Natural killer cell (primary cell): ENCODE results near the gene C1QTNF12. TPM values are rescaled to one million over a fixed set of nuclear protein-coding genes. Genes with fewer than 3 reads are reported as not detected.

Experiments
- ATAC-seq, 3 donors: fragments of 150-1000 bp in 2 of 3; fragments of 200-7000 bp in 1 of 3; cut with Tn5 transposase; 1 replicate in 1 of 3; 2 replicates in 2 of 3; pipeline ENCODE4 v1.10.0; 2021; ENCODE audit warnings: mild to moderate bottlenecking in 2 of 3, moderate library complexity in 2 of 3
- DNase-seq, 2 donors: peaks; one replicate each; pipeline versions ENCODE4 v3.0.0 to v3.0.0-alpha.2; 2013 to 2021; ENCODE audit warnings: mixed read lengths in 1 of 2
- H3K27ac ChIP-seq: one replicate; pipeline ENCODE4 v1.5.1; 2013; ENCODE audit warnings: mild to moderate bottlenecking, low read length
- H3K27me3 ChIP-seq: one replicate; pipeline ENCODE4 v1.6.1; 2013; ENCODE audit warnings: low read length; ENCODE audit not compliant: control insufficient read depth, insufficient read depth
- H3K36me3 ChIP-seq: one replicate; pipeline ENCODE4 v1.6.1; 2013; ENCODE audit warnings: low read length; ENCODE audit not compliant: control insufficient read depth, insufficient read depth
- H3K4me1 ChIP-seq: one replicate; pipeline ENCODE4 v1.6.1; 2013; ENCODE audit warnings: low read length; ENCODE audit not compliant: control insufficient read depth, insufficient read depth
- H3K4me3 ChIP-seq: one replicate; pipeline ENCODE4 v1.5.1; 2013; ENCODE audit warnings: low read length
- H3K9me3 ChIP-seq: one replicate; pipeline ENCODE4 v1.6.1; 2013; ENCODE audit warnings: low read length; ENCODE audit not compliant: control insufficient read depth, insufficient read depth
- H3K27ac Mint-ChIP-seq, 2 donors: one replicate each; pipeline ENCODE4 v1.8.0; 2022; ENCODE audit warnings: mild to moderate bottlenecking in 2 of 2, mixed read lengths in 2 of 2, moderate library complexity in 1 of 2
- H3K27me3 Mint-ChIP-seq, 2 donors: one replicate each; pipeline ENCODE4 v1.8.0; 2022; ENCODE audit warnings: low read depth in 2 of 2, mixed read lengths in 2 of 2
- H3K36me3 Mint-ChIP-seq: one replicate; pipeline ENCODE4 v1.8.0; 2022; ENCODE audit warnings: mixed read lengths
- H3K4me1 Mint-ChIP-seq, 2 donors: one replicate each; pipeline ENCODE4 v1.8.0; 2022; ENCODE audit warnings: mixed read lengths in 2 of 2
- H3K4me3 Mint-ChIP-seq: one replicate; pipeline ENCODE4 v1.8.0; 2022; ENCODE audit warnings: mild to moderate bottlenecking, moderate library complexity, mixed read lengths
- H3K9me3 Mint-ChIP-seq, 2 donors: one replicate each; pipeline ENCODE4 v1.8.0; 2022; ENCODE audit warnings: mixed read lengths in 2 of 2
- WGBS: methylation state at CpG from one replicate; pipeline ENCODE4 v1.1.7; 2013; ENCODE audit warnings: missing lambda C conversion rate; ENCODE audit not compliant: insufficient coverage; 5-methylcytosine and 5-hydroxymethylcytosine counted together
- intact Hi-C: fragments of 100-400 bp; cut with micrococcal nuclease; formaldehyde crosslinking; loops from one replicate; pipeline ENCODE4 v1.14.2; 2022
- total RNA-seq, 4 donors: library from RNA; stranded (reverse); fragments of 120-200 nt in 1 of 4; gene quantifications; one replicate each; pipeline versions ENCODE4 v1.2.3 to v1.2.4, GENCODE V29; 2013 to 2022
- TF ChIP-seq, protein P1 (sequence below): fragments of 200-600 bp; IDR thresholded peaks from one replicate; pipeline ENCODE4 v1.8.0; 2022; ENCODE audit warnings: antibody characterized with exemption

The C1QTNF12 gene
- total RNA-seq, 3 donors from 2014 or later (not counting 1 experiment from before 2014, with no cell fraction given): 2.6 to 4.1 (median 4.1) TPM

DNA sequence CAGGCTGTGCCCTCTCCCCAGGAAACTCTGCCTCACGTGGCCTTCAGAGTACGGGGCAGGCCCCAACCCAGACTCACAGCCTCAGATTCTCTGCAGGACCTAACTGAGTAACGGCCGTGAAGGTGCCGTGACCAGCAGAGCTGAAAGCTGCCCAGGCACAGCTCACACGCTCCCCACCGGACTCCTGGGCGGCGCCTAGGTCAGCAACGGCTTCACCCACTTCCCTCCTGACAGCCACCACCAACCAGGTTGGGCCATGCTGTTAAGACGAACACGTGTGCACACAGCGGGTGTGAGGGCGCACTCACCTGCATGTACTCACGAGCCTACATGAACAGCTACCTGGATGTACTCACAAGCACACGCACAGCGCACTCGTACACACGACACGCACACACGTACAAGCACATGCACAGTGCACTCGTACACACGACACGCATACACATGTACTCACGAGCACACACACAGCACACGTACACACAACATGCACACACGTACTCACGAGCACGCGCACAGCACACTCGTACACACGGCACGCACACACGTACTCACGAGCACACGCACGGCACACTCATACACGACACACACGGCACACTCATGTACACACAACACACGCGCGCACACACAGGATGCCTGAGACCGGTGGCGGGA lies 23.8 kb downstream of the C1QTNF12 start:
- ATAC-seq: peak; percentile 21 to 48 (median 38)

DNA sequence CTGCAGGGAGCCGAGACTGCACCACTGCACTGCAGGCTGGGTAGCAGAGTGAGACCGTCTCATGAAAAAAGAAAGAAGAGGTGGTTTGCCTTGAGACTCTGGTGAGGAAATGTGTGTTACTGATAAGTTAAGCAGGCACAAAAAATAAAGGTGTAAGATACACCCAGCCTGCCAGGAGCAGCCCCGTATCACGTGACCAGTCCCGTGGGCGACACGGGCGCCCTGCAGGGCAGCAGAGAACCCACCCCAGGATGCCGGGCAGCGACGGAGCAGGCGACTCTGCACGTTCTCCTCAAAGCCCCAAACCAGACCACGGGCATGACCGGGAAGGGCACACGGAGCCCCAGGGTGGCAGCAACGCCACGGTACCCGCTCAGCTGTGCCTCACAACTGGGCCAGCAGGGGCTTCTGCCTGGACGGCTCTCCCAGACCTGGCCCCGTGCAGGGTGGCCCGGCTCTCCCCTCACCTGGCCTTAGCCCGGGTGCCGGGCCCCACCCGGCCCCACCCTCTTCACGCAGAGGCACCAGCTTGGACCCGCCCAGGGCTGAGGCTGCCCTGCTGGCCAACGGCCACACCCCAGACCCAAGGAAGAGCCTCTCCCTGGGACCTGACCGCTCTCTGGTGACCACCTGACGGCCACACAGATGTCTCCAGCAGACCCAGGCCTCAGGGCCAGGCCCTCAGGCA lies 24.5 kb downstream of the C1QTNF12 start:
- H3K9me3 ChIP-seq: no peaks in the 10 kb centered on the region
- H3K4me3 ChIP-seq: no peak overlapping the region
- H3K27ac Mint-ChIP-seq: peak overlapping the region; percentile 98 to 99
- TF ChIP-seq, protein P1, sequence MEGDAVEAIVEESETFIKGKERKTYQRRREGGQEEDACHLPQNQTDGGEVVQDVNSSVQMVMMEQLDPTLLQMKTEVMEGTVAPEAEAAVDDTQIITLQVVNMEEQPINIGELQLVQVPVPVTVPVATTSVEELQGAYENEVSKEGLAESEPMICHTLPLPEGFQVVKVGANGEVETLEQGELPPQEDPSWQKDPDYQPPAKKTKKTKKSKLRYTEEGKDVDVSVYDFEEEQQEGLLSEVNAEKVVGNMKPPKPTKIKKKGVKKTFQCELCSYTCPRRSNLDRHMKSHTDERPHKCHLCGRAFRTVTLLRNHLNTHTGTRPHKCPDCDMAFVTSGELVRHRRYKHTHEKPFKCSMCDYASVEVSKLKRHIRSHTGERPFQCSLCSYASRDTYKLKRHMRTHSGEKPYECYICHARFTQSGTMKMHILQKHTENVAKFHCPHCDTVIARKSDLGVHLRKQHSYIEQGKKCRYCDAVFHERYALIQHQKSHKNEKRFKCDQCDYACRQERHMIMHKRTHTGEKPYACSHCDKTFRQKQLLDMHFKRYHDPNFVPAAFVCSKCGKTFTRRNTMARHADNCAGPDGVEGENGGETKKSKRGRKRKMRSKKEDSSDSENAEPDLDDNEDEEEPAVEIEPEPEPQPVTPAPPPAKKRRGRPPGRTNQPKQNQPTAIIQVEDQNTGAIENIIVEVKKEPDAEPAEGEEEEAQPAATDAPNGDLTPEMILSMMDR: no peak
- H3K27me3 Mint-ChIP-seq: no peaks in the 10 kb centered on the region
- DNase-seq (peak; percentile 28 to 59), ATAC-seq (peak; percentile 68 to 73 (median 70))
- peaks cover 18 to 55% of the 10 kb centered on the region in 2 donors for H3K4me1 Mint-ChIP-seq
- H3K27me3 ChIP-seq: no peaks in the 10 kb centered on the region
- H3K9me3 Mint-ChIP-seq: no peaks in the 10 kb centered on the region
- peak overlapping the region; percentile 85 for H3K4me3 Mint-ChIP-seq
- intact Hi-C loops: loop anchor here (2.0 kb wide), 1 partner anchor 13 kb away; no protein-coding TSS in a partner anchor
- peaks cover 75% of the 10 kb centered on the region for H3K36me3 ChIP-seq
- H3K36me3 Mint-ChIP-seq: no peaks in the 10 kb centered on the region
- H3K27ac ChIP-seq: peak overlapping the region; percentile 67
- peaks cover 66% of the 10 kb centered on the region for H3K4me1 ChIP-seq
- WGBS: 47% methylated on average over 30 of the region's 30 CpGs

More for the DNA sequence above, 23.8 kb downstream of the C1QTNF12 start:
- H3K27me3 Mint-ChIP-seq: no peaks in the 10 kb centered on the region
- Histone ChIP-seq H3K4me3 (no peak overlapping the region), H3K27me3 (no peaks in the 10 kb centered on the region), H3K9me3 (no peaks in the 10 kb centered on the region), H3K27ac (peak overlapping the region; percentile 67), H3K36me3 (peaks cover 75% of the 10 kb centered on the region), H3K4me1 (peaks cover 63% of the 10 kb centered on the region)
- H3K4me1 Mint-ChIP-seq: peaks cover 18 to 55% of the 10 kb centered on the region in 2 donors
- H3K9me3 Mint-ChIP-seq: no peaks in the 10 kb centered on the region
- TF ChIP-seq, protein P1: no peak
- H3K27ac Mint-ChIP-seq: peak overlapping the region; percentile 98 to 99
- DNase-seq: peak in 1 of 2 donors; percentile 38
- no peaks in the 10 kb centered on the region for H3K36me3 Mint-ChIP-seq
- peak overlapping the region; percentile 85 for H3K4me3 Mint-ChIP-seq
- intact Hi-C loops: loop anchor here (2.0 kb wide), 1 partner anchor 14 kb away; no protein-coding TSS in a partner anchor
- WGBS: 81% methylated on average over 44 of the region's 44 CpGs

DNA sequence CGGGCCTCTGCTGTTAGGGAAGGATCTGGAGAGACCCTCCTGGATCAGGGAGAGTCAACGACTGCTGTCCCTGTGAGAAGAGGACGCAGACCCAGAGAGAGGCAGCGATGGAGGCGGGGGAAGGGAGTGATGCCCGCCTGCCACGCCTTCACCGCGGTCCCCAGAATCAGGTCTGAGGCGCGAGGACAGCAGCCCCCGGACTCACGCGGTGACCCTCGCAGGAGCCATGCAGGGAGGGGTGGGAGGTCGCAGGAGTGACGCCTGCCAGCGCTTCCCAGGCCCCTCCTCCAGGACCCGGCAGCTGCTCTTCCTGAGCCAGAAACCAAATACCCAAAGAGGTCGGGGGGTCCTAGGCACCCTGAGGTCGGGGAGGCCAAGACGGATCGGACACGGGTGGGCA lies 26.3 kb downstream of the C1QTNF12 start:
- ATAC-seq: no peak
- intact Hi-C loops: no loop called here

More for the DNA sequence above, 26.3 kb downstream of the C1QTNF12 start:
- peak overlapping the region; percentile 98 to 99 for H3K27ac Mint-ChIP-seq
- peak overlapping the region; percentile 67 for H3K27ac ChIP-seq
- TF ChIP-seq, protein P1: no peak
- no peaks in the 10 kb centered on the region for H3K36me3 Mint-ChIP-seq
- peaks cover 65% of the 10 kb centered on the region for H3K36me3 ChIP-seq
- H3K9me3 Mint-ChIP-seq: no peaks in the 10 kb centered on the region
- H3K9me3 ChIP-seq: no peaks in the 10 kb centered on the region
- peaks cover 82% of the 10 kb centered on the region for H3K4me1 ChIP-seq
- no peak overlapping the region for H3K4me3 ChIP-seq
- H3K4me1 Mint-ChIP-seq: peaks cover 27 to 62% of the 10 kb centered on the region in 2 donors
- 95% methylated on average over 24 of the region's 24 CpGs for WGBS
- H3K27me3 Mint-ChIP-seq: no peaks in the 10 kb centered on the region
- H3K27me3 ChIP-seq: no peaks in the 10 kb centered on the region
- peak overlapping the region; percentile 64 for H3K4me3 Mint-ChIP-seq
- no peak for DNase-seq
